ENCODE measurements around the gene SAMD4B. TPM values are rescaled to one million over a fixed set of nuclear protein-coding genes. Genes with fewer than 3 reads are reported as not detected.
A peak's percentile ranks its signal among the peaks of the same experiment; 100 is the strongest.

The SAMD4B gene
- total RNA-seq, 4 donors from 2014 or later, result 60.7 to 102 (median 77.1) TPM

- peak overlapping the region; percentile 98 to 100 (median 99) for H3K27ac ChIP-seq
- WGBS, 2 donors (ENCODE audit: low coverage in 1 of 2), result 0 to 1% methylated on average over 11 to 43 of the region's 52 CpGs
- DNase-seq, result peak; percentile 96
- H3K4me1 ChIP-seq, result peaks cover 17 to 52% (median 50%) of the 10 kb centered on the region in 4 donors
- H3K4me3 ChIP-seq, result peak overlapping the region; percentile 66 to 86 (median 84)
- in situ Hi-C loops (cut with MboI; ENCODE audit: low pct_ligation_motif_present in 1 of 4, low pct_unique_long_range_greater_than_20kb in 1 of 4, low sequenced_read_pairs in 3 of 4) (no loop called here), intact Hi-C loops (cut with DNase I; ENCODE audit: low total_unique reads) (no loop called here)
- no peaks in the 10 kb centered on the region for H3K9me3 ChIP-seq
- TF ChIP-seq EP300 (IDR thresholded peaks at IDR 0.05; ENCODE audit: low read depth) (peak; percentile 100), CTCF (IDR thresholded peaks at IDR 0.05) (peak in 1 of 5 experiments; percentile 37), POLR2AphosphoS5 (IDR thresholded peaks at IDR 0.05) (peak; percentile 97 to 99 (median 98)), POLR2A (IDR thresholded peaks at IDR 0.05) (peak; percentile 85)
- H3K27me3 ChIP-seq, result peaks cover 17% of the 10 kb centered on the region
- H3K36me3 ChIP-seq, result peaks cover 0 to 14% (median 8%) of the 10 kb centered on the region in 4 donors
Measured at GRCh38 chr19:39409208-39410016, 67.2 kb downstream of the SAMD4B start.

GRCh38 chr19:39410017-39410830 is 68.0 kb downstream of the SAMD4B start:
- Histone ChIP-seq H3K27ac (peak overlapping the region; percentile 98 to 100 (median 99)), H3K36me3 (peaks cover 0 to 14% (median 8%) of the 10 kb centered on the region in 4 donors), H3K4me3 (peak overlapping the region; percentile 66 to 86 (median 84)), H3K9me3 (no peaks in the 10 kb centered on the region), H3K4me1 (peaks cover 15 to 53% (median 46%) of the 10 kb centered on the region in 4 donors), H3K27me3 (peaks cover 17% of the 10 kb centered on the region)
- WGBS, 2 donors (ENCODE audit: low coverage in 1 of 2), result 1 to 5% methylated on average over 13 to 24 of the region's 35 CpGs
- in situ Hi-C loops (cut with MboI; ENCODE audit: low pct_ligation_motif_present in 1 of 4, low pct_unique_long_range_greater_than_20kb in 1 of 4, low sequenced_read_pairs in 3 of 4) (no loop called here), intact Hi-C loops (cut with DNase I; ENCODE audit: low total_unique reads) (no loop called here)
- peak; percentile 85 for DNase-seq
- TF ChIP-seq POLR2AphosphoS5 (IDR thresholded peaks at IDR 0.05), result peak; percentile 53 to 92 (median 79)
- TF ChIP-seq EP300 (IDR thresholded peaks at IDR 0.05; ENCODE audit: low read depth), result peak; percentile 62
- TF ChIP-seq POLR2A (IDR thresholded peaks at IDR 0.05), result peak; percentile 94
- no peak for TF ChIP-seq CTCF (IDR thresholded peaks at IDR 0.05)

- TF ChIP-seq POLR2AphosphoS5 (IDR thresholded peaks at IDR 0.05), result no peak
- no peak for TF ChIP-seq EP300 (IDR thresholded peaks at IDR 0.05; ENCODE audit: low read depth)
- no peak for TF ChIP-seq POLR2A (IDR thresholded peaks at IDR 0.05)
- TF ChIP-seq CTCF (IDR thresholded peaks at IDR 0.05), result no peak
- DNase-seq, result no peak
- peak overlapping the region in 3 of 4 donors; percentile 66 to 86 (median 83) for H3K4me3 ChIP-seq
- H3K27me3 ChIP-seq, result peaks cover 17% of the 10 kb centered on the region
- H3K9me3 ChIP-seq, result no peaks in the 10 kb centered on the region
- in situ Hi-C loops (cut with MboI; ENCODE audit: low pct_ligation_motif_present in 1 of 4, low pct_unique_long_range_greater_than_20kb in 1 of 4, low sequenced_read_pairs in 3 of 4) (no loop called here), intact Hi-C loops (cut with DNase I; ENCODE audit: low total_unique reads) (no loop called here)
- 47% methylated on average over 1 of the region's 1 CpG; no CpG with 5 or more reads in 1 of the 2 donors for WGBS, 2 donors (ENCODE audit: low coverage in 1 of 2)
- H3K27ac ChIP-seq, result peak overlapping the region; percentile 98 to 100 (median 99)
- peaks cover 0 to 14% (median 8%) of the 10 kb centered on the region in 4 donors for H3K36me3 ChIP-seq
- peaks cover 11 to 55% (median 43%) of the 10 kb centered on the region in 4 donors for H3K4me1 ChIP-seq
Measured at GRCh38 chr19:39410831-39411080, 68.5 kb downstream of the SAMD4B start.
